Liver (tissue), 3 donors: Measurements from ENCODE around the gene GNAT2.

ENCODE experiments used
- EGR1 ChIP-seq, 2 donors: IDR thresholded peaks; 2 replicates each; pipeline ENCODE4 v1.6.1; 2016 to 2018; ENCODE audit warnings: antibody characterized with exemption in 2 of 2, low read depth in 2 of 2
- FOXA1 ChIP-seq: IDR thresholded peaks from 2 replicates; pipeline ENCODE4 v1.6.1; 2016; ENCODE audit warnings: antibody characterized with exemption
- FOXA2 ChIP-seq: IDR thresholded peaks from 2 replicates; pipeline ENCODE4 v1.6.1; 2016; ENCODE audit warnings: antibody characterized with exemption
- GABPA ChIP-seq, 2 donors: IDR thresholded peaks in 1 of 2; conservative IDR thresholded peaks in 1 of 2; 2 replicates each; pipeline ENCODE4 v1.6.1; 2016; ENCODE audit warnings: antibody characterized with exemption in 2 of 2, mild to moderate bottlenecking in 1 of 2, moderate library complexity in 1 of 2
- JUND ChIP-seq, 2 donors: IDR thresholded peaks; 2 replicates each; pipeline ENCODE4 v1.6.1; 2016; ENCODE audit warnings: antibody characterized with exemption in 2 of 2
- RXRA ChIP-seq, 2 donors: IDR thresholded peaks; 2 replicates each; pipeline ENCODE4 v1.6.1; 2017 to 2018; ENCODE audit warnings: antibody characterized with exemption in 2 of 2, mild to moderate bottlenecking in 1 of 2
- SP1 ChIP-seq: IDR thresholded peaks from 2 replicates; pipeline ENCODE4 v1.6.1; 2018; ENCODE audit warnings: antibody characterized with exemption, mild to moderate bottlenecking
- TAF1 ChIP-seq: conservative IDR thresholded peaks from 2 replicates; pipeline ENCODE4 v1.6.1; 2016; ENCODE audit warnings: antibody characterized with exemption, mild to moderate bottlenecking
- YY1 ChIP-seq: IDR thresholded peaks from 2 replicates; pipeline ENCODE4 v1.6.1; 2016; ENCODE audit warnings: antibody characterized with exemption, mild to moderate bottlenecking
- TF ChIP-seq, protein P1 (sequence below): fragments of 150-350 bp; IDR thresholded peaks from 2 replicates; pipeline ENCODE4 v1.5.1; 2017; ENCODE audit warnings: improper control_type of control experiment, low read depth, low read length; ENCODE audit not compliant: missing input control
- TF ChIP-seq, protein P2 (sequence below): IDR thresholded peaks from 2 replicates; pipeline ENCODE4 v1.6.1; 2016; ENCODE audit warnings: antibody characterized with exemption
- TF ChIP-seq, protein P3 (sequence below): IDR thresholded peaks from 2 replicates; pipeline ENCODE4 v1.6.1; 2016; ENCODE audit warnings: antibody characterized with exemption
- TF ChIP-seq, protein P4 (sequence below): IDR thresholded peaks from 2 replicates; pipeline ENCODE4 v1.6.1; 2016; ENCODE audit warnings: antibody characterized with exemption
- donor health status: healthy.
- donor health status: healthy.

DNA sequence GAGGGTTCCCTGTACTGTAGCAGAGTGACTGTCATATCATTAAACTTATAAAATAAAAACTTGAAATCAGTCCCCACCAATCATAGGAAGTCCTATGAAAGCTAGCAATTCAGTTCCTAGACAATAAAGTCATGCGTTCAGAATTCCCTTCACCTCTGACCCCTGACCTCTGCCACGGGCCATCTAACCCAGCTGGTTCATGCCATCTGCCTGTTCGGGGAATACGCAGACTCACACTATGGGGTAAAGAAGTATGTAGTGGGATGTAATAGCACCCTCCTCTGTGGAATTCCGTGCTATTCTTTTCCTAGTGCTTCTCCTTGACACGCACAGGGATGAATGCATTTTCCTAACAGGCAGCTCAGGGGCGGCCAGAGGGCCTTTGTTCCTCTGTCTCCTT lies 38.6 kb upstream of the GNAT2 start:
- TF ChIP-seq, protein P1, sequence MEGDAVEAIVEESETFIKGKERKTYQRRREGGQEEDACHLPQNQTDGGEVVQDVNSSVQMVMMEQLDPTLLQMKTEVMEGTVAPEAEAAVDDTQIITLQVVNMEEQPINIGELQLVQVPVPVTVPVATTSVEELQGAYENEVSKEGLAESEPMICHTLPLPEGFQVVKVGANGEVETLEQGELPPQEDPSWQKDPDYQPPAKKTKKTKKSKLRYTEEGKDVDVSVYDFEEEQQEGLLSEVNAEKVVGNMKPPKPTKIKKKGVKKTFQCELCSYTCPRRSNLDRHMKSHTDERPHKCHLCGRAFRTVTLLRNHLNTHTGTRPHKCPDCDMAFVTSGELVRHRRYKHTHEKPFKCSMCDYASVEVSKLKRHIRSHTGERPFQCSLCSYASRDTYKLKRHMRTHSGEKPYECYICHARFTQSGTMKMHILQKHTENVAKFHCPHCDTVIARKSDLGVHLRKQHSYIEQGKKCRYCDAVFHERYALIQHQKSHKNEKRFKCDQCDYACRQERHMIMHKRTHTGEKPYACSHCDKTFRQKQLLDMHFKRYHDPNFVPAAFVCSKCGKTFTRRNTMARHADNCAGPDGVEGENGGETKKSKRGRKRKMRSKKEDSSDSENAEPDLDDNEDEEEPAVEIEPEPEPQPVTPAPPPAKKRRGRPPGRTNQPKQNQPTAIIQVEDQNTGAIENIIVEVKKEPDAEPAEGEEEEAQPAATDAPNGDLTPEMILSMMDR: no peak
- no peak for TF ChIP-seq JUND (IDR thresholded peaks at IDR 0.05)
- TF ChIP-seq, protein P2, sequence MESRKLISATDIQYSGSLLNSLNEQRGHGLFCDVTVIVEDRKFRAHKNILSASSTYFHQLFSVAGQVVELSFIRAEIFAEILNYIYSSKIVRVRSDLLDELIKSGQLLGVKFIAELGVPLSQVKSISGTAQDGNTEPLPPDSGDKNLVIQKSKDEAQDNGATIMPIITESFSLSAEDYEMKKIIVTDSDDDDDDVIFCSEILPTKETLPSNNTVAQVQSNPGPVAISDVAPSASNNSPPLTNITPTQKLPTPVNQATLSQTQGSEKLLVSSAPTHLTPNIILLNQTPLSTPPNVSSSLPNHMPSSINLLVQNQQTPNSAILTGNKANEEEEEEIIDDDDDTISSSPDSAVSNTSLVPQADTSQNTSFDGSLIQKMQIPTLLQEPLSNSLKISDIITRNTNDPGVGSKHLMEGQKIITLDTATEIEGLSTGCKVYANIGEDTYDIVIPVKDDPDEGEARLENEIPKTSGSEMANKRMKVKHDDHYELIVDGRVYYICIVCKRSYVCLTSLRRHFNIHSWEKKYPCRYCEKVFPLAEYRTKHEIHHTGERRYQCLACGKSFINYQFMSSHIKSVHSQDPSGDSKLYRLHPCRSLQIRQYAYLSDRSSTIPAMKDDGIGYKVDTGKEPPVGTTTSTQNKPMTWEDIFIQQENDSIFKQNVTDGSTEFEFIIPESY: no peak
- TF ChIP-seq RXRA (IDR thresholded peaks at IDR 0.05): no peak
- TF ChIP-seq, protein P3, sequence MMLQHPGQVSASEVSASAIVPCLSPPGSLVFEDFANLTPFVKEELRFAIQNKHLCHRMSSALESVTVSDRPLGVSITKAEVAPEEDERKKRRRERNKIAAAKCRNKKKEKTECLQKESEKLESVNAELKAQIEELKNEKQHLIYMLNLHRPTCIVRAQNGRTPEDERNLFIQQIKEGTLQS: no peak
- no peak for TF ChIP-seq TAF1
- TF ChIP-seq, protein P4, sequence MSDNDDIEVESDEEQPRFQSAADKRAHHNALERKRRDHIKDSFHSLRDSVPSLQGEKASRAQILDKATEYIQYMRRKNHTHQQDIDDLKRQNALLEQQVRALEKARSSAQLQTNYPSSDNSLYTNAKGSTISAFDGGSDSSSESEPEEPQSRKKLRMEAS: no peak
- TF ChIP-seq YY1: no peak
- TF ChIP-seq GABPA (IDR thresholded peaks at IDR 0.05 in 1 of 2, conservative IDR thresholded peaks at IDR 0.05 in 1 of 2): no peak
- TF ChIP-seq FOXA1: no peak
- TF ChIP-seq SP1: no peak
- TF ChIP-seq EGR1 (IDR thresholded peaks at IDR 0.05; ENCODE audit: low read depth in 2 of 2): no peak
- TF ChIP-seq FOXA2: no peak
